NCI-H2227 treated with DMSO at 0.1 percent for 48 hours (cell line): ENCODE measurements around the gene PLEKHA3.
"Not testable (repeated sequence)": the region's sequence is repeated elsewhere in the genome, so short reads cannot be mapped to it uniquely, and the experiment has no call there.

Experiments used
- DNase-seq: peaks from one replicate; lab custom pipeline; 2025; lab: John Stamatoyannopoulos, UW

The PLEKHA3 gene

DNA sequence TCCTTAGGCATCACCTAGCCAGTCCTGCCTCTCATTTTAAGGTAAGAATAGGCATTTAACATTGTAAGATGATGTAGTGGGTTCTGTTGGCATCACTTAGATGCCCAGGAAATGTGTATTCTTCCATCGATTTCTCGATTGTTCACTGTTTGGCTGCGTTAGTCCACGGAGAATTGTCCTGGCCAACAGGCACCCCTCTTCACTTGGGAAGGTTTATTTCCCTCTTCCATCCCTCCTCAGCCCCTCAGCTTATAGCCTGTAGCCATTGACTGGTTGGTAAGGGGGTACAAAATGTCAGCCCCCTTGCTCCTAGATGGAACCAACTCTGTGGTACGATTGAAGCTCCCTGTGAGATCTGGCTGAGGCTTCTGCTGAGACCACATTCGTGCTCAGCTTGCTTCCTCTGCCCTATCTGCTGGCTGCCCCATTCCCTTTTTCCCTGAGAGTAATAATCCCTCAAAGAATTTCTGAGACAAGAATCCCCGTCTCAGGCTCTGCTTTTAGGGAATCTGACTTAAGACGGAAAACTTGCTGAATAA is 43.4 kb downstream of the PLEKHA3 start:
- no peak for DNase-seq

DNA sequence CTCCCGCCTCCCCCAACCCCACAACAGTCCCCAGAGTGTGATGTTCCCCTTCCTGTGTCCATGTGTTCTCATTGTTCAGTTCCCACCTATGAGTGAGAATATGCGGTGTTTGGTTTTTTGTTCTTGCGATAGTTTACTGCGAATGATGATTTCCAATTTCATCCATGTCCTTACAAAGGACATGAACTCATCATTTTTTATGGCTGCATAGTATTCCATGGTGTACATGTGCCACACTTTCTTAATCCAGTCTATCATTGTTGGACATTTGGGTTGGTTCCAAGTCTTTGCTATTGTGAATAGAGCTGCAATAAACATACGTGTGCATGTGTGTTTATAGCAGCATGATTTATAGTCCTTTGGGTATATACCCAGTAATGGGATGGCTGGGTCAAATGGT is 44.8 kb downstream of the PLEKHA3 start:
- not testable (repeated sequence) for DNase-seq

DNA sequence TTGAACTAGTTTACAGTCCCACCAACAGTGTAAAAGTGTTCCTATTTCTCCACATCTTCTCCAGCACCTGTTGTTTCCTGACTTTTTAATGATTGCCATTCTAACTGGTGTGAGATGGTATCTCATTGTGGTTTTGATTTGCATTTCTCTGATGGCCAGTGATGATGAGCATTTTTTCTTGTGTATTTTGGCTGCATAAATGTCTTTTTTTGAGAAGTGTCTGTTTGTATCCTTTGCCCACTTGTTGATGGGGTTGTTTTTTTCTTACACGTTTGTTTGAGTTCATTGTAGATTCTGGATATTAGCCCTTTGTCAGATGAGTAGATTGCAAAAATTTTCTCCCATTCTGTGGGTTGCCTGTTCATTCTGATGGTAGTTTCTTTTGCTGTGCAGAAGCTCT is 45.2 kb downstream of the PLEKHA3 start:
- not testable (repeated sequence) for DNase-seq

DNA sequence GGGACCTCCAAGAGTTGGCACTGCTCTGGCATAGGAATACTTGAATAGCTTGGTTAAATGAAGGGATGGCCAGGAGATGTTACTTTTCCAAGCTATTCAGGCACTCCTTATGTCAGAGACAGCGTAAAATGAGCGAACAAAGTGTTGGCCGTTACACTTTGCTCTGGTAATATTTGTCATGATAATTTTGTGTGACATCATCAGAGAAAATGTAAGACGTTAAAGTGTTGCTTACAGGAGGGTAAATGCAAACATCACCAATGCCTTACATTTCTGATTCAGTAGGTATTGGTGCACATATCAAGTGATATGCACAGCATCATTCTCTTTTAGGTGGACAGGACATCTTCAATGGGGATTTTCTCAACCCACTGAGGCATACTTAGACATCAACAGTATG is 46.0 kb downstream of the PLEKHA3 start:
- DNase-seq = no peak

DNA sequence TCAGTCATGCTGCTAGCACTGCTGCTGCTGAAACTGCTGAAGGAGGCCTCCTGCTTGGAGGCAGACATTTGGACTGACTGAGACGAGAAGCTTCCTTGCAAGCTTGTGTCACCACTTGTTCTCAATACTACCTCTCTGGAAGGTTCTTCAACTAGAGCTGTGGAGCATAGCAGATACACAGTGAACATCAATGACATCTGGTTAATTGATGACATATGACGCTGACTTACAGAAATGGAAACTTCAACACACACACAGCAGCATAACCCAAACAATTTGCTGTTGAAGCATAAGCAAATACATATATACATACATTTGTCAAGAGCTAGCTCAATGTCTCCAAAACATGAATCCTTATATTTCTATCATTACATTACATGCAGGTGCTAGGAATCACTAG is 47.3 kb downstream of the PLEKHA3 start:
- DNase-seq = no peak

DNA sequence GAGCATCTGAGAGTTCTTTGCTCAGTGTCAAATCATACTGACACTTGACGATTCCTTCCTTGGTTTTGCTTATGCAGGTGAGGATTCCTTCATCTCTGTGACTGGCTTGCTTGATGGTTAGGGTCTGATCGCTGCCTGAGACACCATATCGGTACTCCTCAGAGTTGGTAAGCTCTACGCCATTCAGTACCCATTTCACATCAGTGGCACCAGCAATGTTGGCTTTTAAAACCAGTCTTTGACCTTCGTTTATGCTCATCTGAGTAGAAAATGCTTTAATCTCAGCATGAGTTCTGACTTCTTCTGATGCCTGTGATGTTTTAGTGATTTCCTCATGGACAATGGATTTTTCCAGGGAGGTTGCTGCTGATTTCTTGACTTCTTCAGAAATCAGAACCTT is 48.4 kb downstream of the PLEKHA3 start:
- DNase-seq = no peak

DNA sequence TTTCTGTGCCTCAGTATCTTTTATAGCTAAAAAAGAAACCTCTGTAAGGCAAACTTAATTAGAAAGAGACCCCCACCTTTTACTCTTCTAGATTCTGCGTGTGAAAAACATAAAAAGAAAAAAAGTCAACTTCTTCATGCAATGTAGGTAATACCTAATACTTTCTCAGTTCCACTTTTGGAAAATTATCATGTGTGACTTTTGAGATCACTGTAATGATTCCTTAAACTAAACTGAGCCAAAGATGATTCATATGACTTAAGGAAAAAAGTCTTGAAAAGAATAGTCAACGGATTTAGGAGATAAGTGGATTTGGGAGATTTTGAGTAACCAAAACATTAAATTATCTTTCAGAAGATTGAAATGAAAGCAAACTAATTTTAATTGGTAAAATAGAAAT is 48.9 kb downstream of the PLEKHA3 start:
- no peak for DNase-seq

DNA sequence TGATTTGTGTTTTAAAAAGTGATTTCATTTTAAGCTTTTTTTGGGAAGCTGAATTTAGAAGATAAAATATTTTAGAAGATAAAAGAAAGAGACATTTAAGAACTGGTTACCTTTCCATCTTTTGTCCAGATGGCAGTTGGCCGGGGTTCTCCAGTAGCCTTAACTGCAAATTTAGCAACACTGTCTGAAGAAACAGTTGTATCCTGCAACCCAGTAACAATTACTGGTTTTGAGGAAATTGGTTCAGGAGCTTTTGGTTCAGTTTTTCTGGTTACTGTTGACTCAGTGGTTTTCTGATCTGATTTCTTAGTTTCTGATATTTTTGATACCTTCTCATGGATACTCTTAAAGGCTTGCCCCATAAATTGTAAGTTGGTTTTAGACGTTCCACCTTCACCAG is 49.9 kb downstream of the PLEKHA3 start:
- no peak for DNase-seq

DNA sequence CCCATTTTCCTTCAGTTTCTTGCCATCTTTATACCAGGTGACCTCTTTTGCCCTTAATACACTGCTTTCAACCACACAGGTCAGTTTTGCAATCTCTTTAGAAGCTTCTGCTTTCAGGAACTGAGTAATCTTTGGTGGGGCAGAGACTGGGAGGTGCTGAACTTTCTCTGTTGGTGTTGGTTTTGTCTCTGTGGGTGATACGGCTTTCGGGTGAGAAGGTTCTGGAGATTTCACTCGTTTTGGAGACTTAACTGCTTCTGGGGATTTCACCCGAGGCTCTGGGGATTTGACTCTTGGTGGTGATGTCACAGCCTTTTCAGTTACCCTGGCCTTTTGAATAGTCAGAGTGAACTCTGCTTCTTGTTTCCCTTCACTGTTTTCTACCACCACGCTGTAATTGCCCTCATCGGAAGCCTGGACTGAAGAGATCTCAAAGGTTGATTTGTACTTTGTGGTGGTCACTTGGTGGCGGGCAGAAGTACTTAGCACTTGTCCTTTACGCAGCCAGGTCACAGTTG is 50.4 kb downstream of the PLEKHA3 start:
- no peak for DNase-seq

DNA sequence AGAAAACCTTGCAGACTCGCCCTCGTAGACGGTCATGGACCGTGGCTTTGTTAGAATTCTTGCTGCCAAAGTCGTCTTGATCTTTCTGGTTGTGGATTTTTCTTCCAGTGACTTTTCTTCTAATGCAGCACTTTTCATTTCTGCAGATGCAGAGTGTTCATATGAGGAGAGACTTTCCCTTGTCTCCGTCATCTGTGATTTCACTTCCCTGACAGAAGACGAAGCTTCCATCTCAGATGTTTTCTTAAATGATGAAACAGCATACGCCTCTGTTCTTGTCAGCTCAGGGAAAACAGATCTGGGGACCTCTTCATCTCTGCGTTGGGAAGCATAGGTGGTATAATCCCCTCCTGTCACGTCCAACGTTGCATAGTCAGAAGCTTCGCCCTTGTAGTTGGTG is 50.9 kb downstream of the PLEKHA3 start:
- DNase-seq = no peak

DNA sequence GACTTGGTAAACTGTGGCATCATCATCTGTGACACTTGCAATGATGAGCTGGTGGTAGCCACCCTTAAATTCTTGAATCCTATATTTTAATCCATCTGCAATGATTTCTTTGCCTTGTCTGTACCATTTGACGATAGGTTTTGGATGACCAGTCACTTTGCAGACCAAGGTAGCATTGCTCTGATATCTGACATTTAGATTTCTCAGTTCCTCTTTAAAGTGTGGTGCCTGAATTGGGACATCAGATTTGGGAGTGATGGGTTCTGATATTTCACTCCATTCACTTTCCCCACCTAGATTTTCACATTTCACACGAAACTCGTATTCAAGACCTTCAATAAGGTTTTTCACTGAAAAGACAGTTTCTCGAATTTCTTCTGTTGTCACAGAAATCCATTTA is 55.8 kb downstream of the PLEKHA3 start:
- no peak for DNase-seq

DNA sequence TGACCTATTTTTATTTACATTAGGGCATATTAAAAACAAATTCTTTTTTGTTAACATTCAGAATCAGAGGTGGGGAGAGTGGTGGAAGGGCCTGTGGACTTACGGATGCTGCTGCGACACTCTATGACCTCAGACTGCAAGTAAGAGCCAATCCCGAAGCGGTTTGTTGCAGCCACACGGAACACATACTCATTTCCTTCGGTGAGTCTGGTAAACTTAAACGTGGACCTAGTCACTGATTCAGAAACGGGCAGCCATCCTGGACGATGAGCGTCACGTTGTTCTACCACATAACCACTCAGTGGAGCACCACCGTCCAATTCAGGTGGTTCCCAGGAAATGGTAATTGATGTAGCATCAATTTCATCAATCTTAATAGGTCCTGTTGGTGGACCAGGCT is 61.9 kb downstream of the PLEKHA3 start:
- no peak for DNase-seq

DNA sequence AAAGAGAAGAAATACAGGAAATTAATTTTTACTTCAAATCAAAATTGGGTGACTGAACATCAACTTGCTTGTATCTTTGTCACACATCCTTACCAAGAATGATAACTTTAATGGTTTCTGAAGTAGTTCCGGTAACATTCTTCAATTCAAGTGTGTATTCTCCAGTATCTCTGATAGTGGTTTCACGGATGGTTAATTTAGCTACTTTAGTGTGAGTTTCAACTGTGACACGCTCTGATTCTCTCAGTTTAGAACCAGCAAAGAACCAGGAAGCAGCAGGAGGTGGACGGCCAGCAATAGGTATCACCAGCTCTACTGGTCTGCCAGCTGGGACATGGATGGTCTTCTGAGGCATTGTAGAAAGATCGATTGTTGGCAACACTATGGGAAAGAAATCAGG is 62.3 kb downstream of the PLEKHA3 start:
- DNase-seq = no peak

DNA sequence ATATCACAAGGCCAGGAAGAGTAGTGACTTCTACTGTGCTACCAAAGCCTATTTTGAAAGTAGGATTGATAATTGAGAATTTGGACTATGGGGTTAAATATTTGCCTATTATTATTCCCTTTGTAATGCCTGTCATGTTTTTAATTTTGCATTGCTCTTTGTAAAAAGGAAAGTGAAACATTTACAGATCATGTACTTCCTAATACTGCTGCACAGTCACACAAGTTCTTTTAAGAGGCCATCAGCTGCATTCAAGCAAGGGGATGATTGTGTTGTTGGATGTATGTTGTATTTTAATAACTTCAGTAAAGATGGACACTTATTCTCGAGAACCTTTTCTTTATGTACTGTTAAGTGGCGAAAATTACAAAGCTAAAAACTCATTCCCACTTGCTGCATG is 70.1 kb downstream of the PLEKHA3 start:
- no peak for DNase-seq

DNA sequence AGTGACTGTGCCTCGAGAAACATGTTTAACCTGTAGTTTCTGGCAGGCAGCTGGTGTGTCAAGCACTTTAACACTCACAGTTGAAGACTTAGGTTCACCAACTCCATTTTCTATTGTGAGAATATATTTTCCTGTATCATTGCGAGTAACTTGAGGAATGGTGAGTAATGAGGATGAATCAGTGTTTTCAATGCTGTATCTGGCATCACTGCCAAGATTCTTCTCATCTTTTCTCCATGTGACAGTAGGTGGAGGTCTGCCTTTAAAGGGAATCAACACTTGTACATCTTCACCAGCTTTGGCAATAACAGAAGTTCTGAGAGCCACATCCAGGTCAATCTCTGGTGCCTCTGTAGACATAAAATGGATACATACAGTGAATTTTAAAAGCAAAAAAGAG is 72.8 kb downstream of the PLEKHA3 start:
- DNase-seq = no peak
